ENCODE data around the gene ABHD12B.

The ABHD12B gene

GRCh38 chr14:50860478-50861086 lies 11.3 kb upstream of the ABHD12B start:
- H3K36me3 ChIP-seq (replicated peaks) = no peaks in the 10 kb centered on the region
- DNase-seq = peak; percentile 83
- no peaks in the 10 kb centered on the region for H3K27me3 ChIP-seq (replicated peaks)
- peak overlapping the region; percentile 67 for H3K4me3 ChIP-seq (ENCODE audit: low read depth, low read length)
- peak; percentile 81 for TF ChIP-seq CTCF (IDR thresholded peaks at IDR 0.05; ENCODE audit: low read depth, low read length, missing control alignments)
- in situ Hi-C loops (cut with HindIII; ENCODE audit: low pct_ligation_motif_present, low sequenced_read_pairs) = no loop called here
- H3K27ac ChIP-seq = peak overlapping the region; percentile 50

- Histone ChIP-seq H3K27ac (no peak overlapping the region), H3K36me3 (replicated peaks) (no peaks in the 10 kb centered on the region), H3K4me3 (ENCODE audit: low read depth, low read length) (no peak overlapping the region), H3K27me3 (replicated peaks) (no peaks in the 10 kb centered on the region)
- in situ Hi-C loops (cut with HindIII; ENCODE audit: low pct_ligation_motif_present, low sequenced_read_pairs) = no loop called here
- no peak for DNase-seq
- TF ChIP-seq CTCF (IDR thresholded peaks at IDR 0.05; ENCODE audit: low read depth, low read length, missing control alignments) = no peak
Observed at GRCh38 chr14:50862036-50862570, 9.8 kb upstream of the ABHD12B start.

GRCh38 chr14:50864237-50864636 lies 7.6 kb upstream of the ABHD12B start:
- TF ChIP-seq CTCF (IDR thresholded peaks at IDR 0.05; ENCODE audit: low read depth, low read length, missing control alignments) = no peak
- in situ Hi-C loops (cut with HindIII; ENCODE audit: low pct_ligation_motif_present, low sequenced_read_pairs) = no loop called here
- Histone ChIP-seq H3K4me3 (ENCODE audit: low read depth, low read length) (no peak overlapping the region), H3K27ac (no peak overlapping the region), H3K27me3 (replicated peaks) (no peaks in the 10 kb centered on the region), H3K36me3 (replicated peaks) (no peaks in the 10 kb centered on the region)
- DNase-seq = no peak

- Histone ChIP-seq H3K27ac (no peak overlapping the region), H3K27me3 (replicated peaks) (no peaks in the 10 kb centered on the region), H3K4me3 (ENCODE audit: low read depth, low read length) (no peak overlapping the region), H3K36me3 (replicated peaks) (no peaks in the 10 kb centered on the region)
- in situ Hi-C loops (cut with HindIII; ENCODE audit: low pct_ligation_motif_present, low sequenced_read_pairs) = no loop called here
- DNase-seq = no peak
- TF ChIP-seq CTCF (IDR thresholded peaks at IDR 0.05; ENCODE audit: low read depth, low read length, missing control alignments) = no peak
Observed at GRCh38 chr14:50864946-50865345, 6.9 kb upstream of the ABHD12B start.

- no peak overlapping the region for H3K4me3 ChIP-seq (ENCODE audit: low read depth, low read length)
Observed at GRCh38 chr14:50865391-50866076, 6.3 kb upstream of the ABHD12B start.

More at GRCh38 chr14:50865391-50866076, 6.3 kb upstream of the ABHD12B start:
- Histone ChIP-seq H3K27ac (no peak overlapping the region), H3K36me3 (replicated peaks) (no peaks in the 10 kb centered on the region), H3K27me3 (replicated peaks) (no peaks in the 10 kb centered on the region)
- no peak for TF ChIP-seq CTCF (IDR thresholded peaks at IDR 0.05; ENCODE audit: low read depth, low read length, missing control alignments)
- no peak for DNase-seq
- in situ Hi-C loops (cut with HindIII; ENCODE audit: low pct_ligation_motif_present, low sequenced_read_pairs) = no loop called here

Data from brain microvascular endothelial cell (primary cell).